Gastrocnemius medialis (tissue), 4 donors: Measurements from ENCODE around the gene CACNA2D3.

Experiments
- POLR2A ChIP-seq, 2 donors: fragments of 450-650 bp; IDR thresholded peaks; one replicate each; pipeline ENCODE4 v1.6.1; 2017; ENCODE audit warnings: antibody characterized with exemption in 2 of 2, mild to moderate bottlenecking in 2 of 2, moderate library complexity in 2 of 2
- TF ChIP-seq, protein P1 (sequence below), 5 experiments: fragments of 450-650 bp in 3 of 5; fragments of 200-600 bp in 2 of 5; sonication (generic) in 2 of 5; IDR thresholded peaks in 4 of 5; conservative IDR thresholded peaks in 1 of 5; 1 replicate in 4 of 5; 2 replicates in 1 of 5; pipeline ENCODE4 v1.5.1; 2016 to 2019; ENCODE audit warnings: antibody characterized with exemption in 5 of 5, mild to moderate bottlenecking in 3 of 5, moderate library complexity in 3 of 5

DNA sequence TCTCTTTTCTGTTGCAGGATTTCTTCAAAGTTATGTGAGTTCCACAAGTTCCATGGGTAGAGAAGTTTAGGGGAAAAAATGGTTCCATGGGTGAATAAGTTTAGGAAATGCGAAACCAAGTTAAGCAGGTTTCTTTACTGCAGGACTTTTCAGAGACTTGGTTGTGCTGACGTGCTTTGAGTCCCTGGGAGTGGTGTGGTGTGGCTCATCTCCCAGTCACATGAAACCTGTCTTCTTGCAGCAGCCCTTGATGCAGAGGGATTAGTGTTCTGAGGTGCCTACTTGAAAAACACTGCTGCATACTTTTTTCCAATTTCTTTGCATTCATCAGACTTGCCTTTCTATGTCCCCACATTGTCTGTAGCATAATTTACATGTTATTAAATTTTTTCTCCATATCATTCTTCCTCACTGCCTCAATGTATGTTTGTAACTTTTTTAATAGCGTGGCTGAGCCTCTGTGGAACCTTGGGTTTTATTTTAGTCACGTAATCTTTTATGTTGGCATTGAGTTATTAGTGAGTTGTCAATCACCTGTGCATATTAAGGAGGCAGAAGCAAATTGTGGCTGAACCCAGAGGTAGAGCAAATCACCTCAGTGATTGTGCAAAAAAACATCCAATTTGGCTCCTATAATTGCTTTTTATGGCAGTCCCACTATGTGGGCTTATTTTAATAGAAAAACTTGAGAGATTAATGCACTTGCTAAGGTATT, 115.6 kb downstream of the CACNA2D3 start:
- TF ChIP-seq, protein P1, sequence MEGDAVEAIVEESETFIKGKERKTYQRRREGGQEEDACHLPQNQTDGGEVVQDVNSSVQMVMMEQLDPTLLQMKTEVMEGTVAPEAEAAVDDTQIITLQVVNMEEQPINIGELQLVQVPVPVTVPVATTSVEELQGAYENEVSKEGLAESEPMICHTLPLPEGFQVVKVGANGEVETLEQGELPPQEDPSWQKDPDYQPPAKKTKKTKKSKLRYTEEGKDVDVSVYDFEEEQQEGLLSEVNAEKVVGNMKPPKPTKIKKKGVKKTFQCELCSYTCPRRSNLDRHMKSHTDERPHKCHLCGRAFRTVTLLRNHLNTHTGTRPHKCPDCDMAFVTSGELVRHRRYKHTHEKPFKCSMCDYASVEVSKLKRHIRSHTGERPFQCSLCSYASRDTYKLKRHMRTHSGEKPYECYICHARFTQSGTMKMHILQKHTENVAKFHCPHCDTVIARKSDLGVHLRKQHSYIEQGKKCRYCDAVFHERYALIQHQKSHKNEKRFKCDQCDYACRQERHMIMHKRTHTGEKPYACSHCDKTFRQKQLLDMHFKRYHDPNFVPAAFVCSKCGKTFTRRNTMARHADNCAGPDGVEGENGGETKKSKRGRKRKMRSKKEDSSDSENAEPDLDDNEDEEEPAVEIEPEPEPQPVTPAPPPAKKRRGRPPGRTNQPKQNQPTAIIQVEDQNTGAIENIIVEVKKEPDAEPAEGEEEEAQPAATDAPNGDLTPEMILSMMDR (IDR thresholded peaks at IDR 0.05 in 4 of 5, conservative IDR thresholded peaks at IDR 0.05 in 1 of 5), result no peak
- TF ChIP-seq POLR2A (IDR thresholded peaks at IDR 0.05), result no peak
